Left ventricle myocardium superior (tissue), 1 donor: Measurements from ENCODE around the gene ENTR1. TPM values are rescaled to one million over a fixed set of nuclear protein-coding genes. Genes with fewer than 3 reads are reported as not detected.

Experiments used
- ATAC-seq: fragments of 200-7000 bp; cut with Tn5 transposase; one replicate; pipeline ENCODE4 v1.9.1; 2020; ENCODE audit warnings: mild to moderate bottlenecking, moderate library complexity
- DNase-seq: peaks from one replicate; pipeline ENCODE4 v3.0.0-alpha.2; 2020
- intact Hi-C: fragments of 100-400 bp; cut with micrococcal nuclease; formaldehyde crosslinking; loops from one replicate; pipeline ENCODE4 v1.11.0; 2022
- long read RNA-seq: library from polyadenylated mRNA; unstranded; transcript quantifications from one replicate; pipeline ENCODE4 v2.0.0, GENCODE V29; 2021
- total RNA-seq: library from RNA; stranded (reverse); fragmentation: NEBNext Ultra II Directional; extraction: Animal tissue kit (Norgen Biotek cat#: 25700); gene quantifications from one replicate; pipeline ENCODE4 v1.2.1, GENCODE V29; 2021
- donor health status: DM: no; HTN: yes; CAD: no; lungs with severe emphysema.

ENTR1 gene, protein sequence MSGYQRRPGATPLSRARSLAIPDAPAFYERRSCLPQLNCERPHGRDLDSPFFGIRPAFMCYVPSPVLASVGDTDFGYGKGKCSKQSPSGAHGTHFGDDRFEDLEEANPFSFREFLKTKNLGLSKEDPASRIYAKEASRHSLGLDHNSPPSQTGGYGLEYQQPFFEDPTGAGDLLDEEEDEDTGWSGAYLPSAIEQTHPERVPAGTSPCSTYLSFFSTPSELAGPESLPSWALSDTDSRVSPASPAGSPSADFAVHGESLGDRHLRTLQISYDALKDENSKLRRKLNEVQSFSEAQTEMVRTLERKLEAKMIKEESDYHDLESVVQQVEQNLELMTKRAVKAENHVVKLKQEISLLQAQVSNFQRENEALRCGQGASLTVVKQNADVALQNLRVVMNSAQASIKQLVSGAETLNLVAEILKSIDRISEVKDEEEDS
- total RNA-seq = 23.3 TPM
- long read RNA-seq, transcript ENTR1-204 (8 exons, 2,129 nt) = major isoform, 11 of 33 reads
- long read RNA-seq, partial matches to known transcripts = 5 of 33 reads
- long read RNA-seq, other reads (novel, unspliced or antisense) = 12 of 33 reads

DNA sequence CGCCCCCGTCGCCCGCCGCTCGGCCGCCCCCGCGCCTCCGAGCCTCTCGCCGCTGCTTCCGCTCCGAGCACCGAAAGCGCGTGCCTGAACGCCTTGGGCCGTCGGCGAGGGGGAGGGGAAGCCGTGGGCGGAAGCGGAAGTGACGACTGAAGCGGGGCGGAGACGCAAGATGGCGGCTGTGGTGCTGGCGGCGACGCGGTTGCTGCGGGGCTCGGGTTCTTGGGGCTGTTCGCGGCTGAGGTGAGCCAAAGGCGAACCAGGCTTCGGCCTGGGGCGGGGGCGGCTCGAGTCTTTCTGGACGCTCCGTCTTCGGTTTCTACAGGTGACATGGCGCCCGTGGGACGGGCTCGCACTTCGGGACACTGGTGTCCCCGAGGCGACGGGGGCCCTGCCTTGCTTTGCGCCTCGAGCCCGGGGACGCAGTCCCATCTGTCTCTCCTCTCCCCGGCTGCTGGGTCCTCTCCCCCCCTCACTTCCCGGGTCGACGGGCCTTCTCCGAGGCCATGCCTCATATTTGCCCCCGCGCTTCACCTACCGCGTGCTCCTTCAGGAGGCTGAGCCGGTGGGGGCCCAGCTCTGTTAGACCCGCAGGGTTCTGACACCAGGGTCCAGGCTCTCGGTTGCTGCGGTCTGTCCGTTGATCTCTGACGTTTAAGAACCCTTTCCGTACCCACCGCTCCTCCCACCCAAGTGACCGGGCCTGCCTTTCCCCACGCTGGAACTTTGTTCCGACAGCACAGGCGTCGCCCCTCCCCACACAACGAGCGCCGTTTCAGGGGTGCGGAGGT is at the start of gene ENTR1, which contains the start of gene PMPCA:
Gene ENTR1, minus strand, starts transcription at position 115 of the 788 bp plus-strand sequence. CDS start 217 bp downstream, outside the sequence.
Gene PMPCA, plus strand, starts transcription at position 159 of the 788 bp plus-strand sequence. Its CDS starts 11 bp downstream, at position 170.
- intact Hi-C loops = no loop called here
- peak; percentile 93 for ATAC-seq
- peak; percentile 96 for DNase-seq

DNA sequence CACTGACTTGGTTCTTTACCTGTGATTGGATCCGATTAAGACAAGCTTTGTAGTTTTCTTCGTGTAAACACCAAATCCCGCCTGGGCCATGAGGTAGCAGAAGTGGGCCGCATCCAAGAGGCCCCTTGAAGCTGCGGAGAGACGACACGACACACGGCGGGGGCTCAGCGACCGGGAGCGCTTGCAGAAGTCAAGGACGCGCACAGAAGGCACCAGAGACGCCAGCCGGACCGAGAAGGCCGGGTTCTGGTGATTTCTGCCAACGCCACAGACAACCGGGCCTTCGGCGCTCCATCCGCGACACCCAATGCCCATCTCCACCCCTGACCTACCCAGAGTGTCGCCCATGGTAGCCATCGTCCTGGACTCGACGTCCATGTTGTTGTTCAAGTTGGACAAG is 49.0 kb upstream of the ENTR1 start:
- ATAC-seq = no peak
- intact Hi-C loops = no loop called here

GRCh38 chr9:136457326-136457725 is 46.9 kb upstream of the ENTR1 start:
- intact Hi-C loops = no loop called here
- ATAC-seq = no peak
- DNase-seq = no peak

More for the DNA sequence above, 49.0 kb upstream of the ENTR1 start:
- no peak for DNase-seq

DNA sequence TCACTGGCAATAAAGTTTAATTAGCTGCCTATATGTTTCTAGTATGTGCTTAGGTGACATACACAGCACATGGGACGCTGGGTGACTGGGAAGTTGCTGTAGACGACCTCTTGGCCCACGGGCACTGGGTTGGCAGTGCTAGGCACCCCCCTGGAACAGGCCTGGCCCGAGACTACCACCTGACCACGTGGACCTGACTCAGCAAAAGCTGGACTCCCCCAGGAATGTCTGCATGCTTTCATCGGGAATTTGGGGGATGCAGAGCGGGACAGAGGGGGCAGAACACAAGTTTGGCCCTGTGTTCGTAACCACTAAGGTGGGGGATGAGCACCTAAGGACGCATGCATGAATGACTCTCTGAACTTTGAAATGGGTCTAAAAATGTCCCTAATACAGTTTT is 45.8 kb upstream of the ENTR1 start:
- DNase-seq = no peak
- no peak for ATAC-seq
- intact Hi-C loops = no loop called here

DNA sequence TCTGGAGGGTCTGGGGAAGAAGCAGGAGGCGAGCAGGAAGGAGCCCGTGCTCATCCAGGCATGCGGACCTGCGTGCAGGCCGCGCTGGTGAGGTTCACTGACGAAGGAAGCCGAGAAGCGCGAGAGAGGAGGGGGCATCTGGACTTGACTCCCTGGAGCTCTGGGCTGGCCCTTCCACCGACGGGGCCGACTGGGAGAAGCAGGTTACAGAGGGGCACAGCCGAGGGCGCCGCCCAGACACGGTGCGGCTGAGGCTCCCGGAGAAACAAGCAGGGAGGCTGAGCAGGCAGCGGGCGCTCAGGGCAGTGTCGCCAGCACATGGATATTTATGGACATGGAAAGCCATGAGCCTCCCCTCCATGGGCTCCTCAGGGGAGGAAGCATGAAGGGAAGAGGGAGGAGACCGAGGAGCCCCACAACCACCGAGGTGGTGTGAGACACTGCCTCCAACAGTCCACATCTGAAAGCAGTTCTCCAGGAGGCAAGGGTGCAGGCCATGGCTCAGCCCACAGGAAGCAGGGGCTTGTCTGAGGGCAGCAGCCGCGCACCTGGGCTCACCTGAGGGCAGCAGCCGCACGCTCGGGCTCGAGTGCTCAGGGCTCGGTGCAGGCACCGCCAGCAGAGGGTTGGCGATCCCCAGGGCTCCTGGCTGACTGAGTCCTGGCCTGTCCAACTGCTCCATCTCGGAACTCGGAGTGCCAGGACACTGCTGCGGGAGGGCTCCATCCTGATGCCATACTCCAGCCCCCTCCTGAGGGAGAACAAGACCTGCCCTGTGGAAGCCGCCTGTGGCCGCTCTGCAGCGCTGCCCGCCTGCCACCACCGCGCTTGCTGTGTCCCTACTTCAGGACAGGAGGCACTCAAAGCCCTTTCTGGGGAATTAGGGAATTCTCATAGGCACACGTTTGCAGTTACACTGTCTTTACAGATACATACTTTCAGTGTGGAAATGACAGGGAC is 44.9 kb upstream of the ENTR1 start:
- ATAC-seq (no peak), DNase-seq (no peak)
- intact Hi-C loops = no loop called here

DNA sequence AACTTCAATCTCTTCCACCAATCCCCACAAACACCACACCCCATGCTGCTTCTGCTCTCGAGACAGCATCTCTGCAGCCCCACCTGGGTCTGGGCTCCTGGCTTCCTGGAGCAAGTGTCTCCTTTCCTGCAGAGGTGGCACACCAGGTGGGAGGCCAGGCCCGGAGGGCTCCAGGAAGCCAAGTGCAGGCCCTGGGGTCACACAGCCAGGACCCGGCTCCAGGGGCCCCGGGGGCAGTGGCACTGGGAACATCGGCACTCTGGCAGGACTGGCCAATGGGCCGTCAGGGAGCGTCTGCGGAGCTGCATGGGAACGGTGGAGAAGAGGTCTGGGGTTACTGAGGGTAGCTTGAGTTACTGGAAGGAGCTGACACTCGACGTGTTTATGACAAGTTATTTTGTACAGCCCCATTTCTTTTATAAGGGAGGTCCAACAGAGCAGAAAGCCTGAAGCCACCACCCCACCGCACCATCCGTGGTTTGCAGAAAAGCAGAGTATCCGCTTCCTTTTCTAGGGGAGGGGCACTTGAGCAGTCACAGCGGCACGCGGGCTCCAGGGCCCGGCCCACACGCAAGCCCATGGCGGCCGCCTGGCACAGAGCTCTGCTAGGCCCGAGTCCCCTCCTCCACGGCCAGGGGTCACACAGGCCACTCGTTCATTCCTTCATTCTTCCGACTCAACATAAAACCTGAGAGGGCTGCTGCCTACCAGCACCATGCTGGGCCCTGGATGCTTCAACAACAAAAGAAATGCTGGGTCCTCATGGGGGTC is 43.8 kb upstream of the ENTR1 start:
- ATAC-seq = no peak
- intact Hi-C loops = no loop called here
- DNase-seq = no peak

- intact Hi-C loops = no loop called here
- ATAC-seq (no peak), DNase-seq (no peak)
Measured at GRCh38 chr9:136453326-136453725, 42.9 kb upstream of the ENTR1 start.

GRCh38 chr9:136451221-136451877 is 40.9 kb upstream of the ENTR1 start:
- DNase-seq = no peak
- no peak for ATAC-seq
- intact Hi-C loops = no loop called here

- DNase-seq = no peak
- intact Hi-C loops = no loop called here
- no peak for ATAC-seq
Measured at GRCh38 chr9:136448655-136449054, 38.2 kb upstream of the ENTR1 start.

DNA sequence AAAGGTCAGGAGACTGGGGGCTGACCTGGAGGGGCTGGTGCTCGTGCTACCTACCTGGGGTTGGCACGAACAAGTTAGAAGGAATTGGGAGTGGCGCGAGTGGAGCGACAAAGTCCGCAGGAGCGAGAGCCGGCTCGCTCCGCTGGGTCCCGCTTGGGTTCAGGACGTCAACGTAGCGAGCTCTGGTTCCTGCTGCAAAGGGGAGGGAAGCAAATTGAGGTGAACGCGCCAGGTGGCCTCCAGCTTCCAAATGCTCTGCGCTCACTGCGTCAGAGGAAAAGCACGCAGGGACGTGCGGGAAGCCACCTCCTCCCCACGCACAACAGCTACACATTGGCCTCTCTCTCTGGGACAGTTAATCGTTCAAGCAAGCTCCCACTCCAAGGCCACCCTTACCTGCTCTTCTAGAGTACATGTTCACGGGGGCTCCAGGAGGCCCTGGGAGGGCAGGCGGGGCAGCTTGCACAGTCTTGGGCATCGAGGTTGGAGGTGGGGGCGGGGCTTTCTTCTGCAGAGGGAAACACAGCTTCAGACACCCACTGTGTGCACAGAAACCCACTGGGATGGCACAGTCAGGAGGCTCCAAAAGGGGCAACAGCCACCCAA is 36.9 kb upstream of the ENTR1 start:
- intact Hi-C loops = no loop called here
- DNase-seq (no peak), ATAC-seq (no peak)

DNA sequence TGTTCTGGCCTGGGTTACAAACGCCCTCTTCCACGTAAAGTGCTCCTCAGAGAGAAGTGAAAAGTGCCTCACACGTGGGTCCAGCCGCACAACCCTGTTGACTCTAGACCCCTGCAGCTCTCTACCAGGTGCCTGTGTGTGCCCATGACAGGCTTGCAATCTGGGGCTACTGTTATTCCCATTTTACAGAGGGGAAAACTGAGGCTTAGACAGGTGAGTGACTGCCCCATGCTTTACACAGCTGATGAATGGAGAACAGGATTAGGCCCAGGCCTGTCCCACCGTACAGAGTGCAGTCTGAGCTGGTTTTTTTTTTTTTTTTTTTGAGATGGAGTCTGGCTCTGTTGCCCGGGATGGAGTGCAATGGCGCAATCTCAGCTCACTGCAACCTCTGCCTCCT is 35.4 kb upstream of the ENTR1 start:
- intact Hi-C loops = no loop called here
- ATAC-seq (no peak), DNase-seq (no peak)

DNA sequence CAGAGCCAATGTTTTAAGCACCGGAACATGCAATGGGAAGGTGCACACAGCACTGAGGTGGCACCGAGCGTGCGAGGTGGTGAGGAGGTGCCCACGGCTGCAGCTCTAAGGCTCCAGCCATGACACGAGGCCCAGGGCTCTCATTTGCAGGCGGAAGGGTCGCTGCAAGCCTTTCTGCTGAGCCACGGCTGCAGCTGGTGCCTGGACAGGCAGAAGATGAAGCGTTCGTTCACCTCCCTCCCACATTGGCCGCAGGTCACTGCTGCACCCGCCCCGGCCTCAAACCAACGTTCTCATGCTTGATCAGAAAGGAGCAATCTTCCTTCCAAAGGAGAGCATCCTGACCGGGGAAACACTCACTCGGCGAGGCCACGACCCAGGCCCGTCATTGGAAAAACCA is 33.7 kb upstream of the ENTR1 start:
- no peak for ATAC-seq
- intact Hi-C loops = no loop called here
- no peak for DNase-seq

DNA sequence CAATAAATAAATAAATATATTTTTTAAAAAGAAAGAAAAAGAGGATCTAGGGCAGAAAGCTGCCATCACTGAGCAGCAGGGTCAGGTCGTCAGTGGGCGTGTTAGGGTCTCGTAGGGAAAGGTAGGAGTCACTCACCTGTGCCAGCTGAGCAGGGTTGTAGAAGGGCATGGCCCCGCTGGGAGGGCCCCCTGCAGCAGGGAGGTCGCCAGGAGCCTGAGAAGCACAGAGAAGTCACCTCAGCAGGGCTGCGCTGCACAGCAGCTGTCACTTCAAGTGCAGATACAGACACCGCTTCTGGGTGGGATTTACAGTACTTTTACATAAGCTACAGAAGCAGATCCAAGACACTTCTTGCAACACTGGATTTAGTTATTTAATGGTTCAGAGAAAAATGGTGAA is 33.3 kb upstream of the ENTR1 start:
- ATAC-seq (no peak), DNase-seq (no peak)
- intact Hi-C loops = no loop called here

- no peak for ATAC-seq
- intact Hi-C loops = no loop called here
- no peak for DNase-seq
Measured at GRCh38 chr9:136443087-136443486, 32.7 kb upstream of the ENTR1 start.

DNA sequence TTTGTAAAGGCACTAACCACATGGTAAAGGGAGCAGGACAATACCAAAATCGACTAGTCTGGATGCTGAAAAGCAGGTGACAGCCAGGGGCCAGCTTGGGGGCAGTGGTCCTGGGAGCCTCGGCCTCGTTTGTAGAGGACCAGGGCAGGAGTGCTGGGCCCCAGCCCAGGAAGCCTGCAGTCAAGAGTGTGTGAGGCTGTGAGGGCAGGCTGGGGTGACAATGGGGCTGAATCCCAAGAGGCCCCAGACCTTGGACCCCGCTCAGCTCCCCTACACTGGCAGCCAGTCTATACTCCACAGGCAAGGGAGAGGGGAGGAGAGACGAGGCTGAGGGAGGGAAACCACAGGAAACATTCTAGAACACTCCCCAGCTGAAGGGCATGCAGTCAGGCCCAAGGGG is 31.9 kb upstream of the ENTR1 start:
- ATAC-seq = no peak
- no peak for DNase-seq
- intact Hi-C loops = no loop called here

- no peak for DNase-seq
- intact Hi-C loops = no loop called here
- ATAC-seq = no peak
Measured at GRCh38 chr9:136441681-136442245, 31.3 kb upstream of the ENTR1 start.

DNA sequence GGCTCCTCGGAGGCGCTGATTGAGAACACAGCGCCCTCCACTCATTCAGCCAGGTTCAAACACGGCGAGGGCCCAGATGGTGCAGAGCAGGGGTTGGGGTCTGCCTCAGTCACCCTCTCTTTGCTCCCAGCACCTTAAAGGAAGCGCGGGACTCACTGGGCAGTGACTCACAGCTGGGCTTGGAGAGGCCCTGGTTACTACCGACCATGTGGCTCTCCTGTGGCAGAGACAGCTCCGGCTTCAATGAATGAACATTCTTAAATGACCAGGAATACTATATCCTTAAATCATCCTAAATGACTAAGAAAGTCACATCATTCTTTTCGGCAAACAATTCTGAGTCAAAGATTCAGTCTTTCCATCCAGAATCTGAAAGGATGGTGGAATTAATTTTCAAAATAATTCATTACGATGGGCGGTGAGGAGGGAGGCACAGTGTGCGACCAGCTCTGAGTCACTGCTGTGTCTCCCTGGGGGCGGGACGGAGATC is 30.8 kb upstream of the ENTR1 start:
- DNase-seq (no peak), ATAC-seq (no peak)
- intact Hi-C loops = no loop called here
